ENCODE results near the gene KCND2. TPM values are rescaled to one million over a fixed set of nuclear protein-coding genes. Genes with fewer than 3 reads are reported as not detected.

KCND2 gene
- total and polyA plus RNA-seq, 2 donors from 2014 or later = 0.19 TPM; not detected in 1

- FAIRE-seq = no peak
- H3K27ac ChIP-seq (ENCODE audit: low read depth in 2 of 2, low read length in 2 of 2) = no peak overlapping the region
- intact Hi-C loops (cut with DNase I) = no loop called here
- H3K4me1 ChIP-seq (ENCODE audit: control insufficient read depth in 2 of 3, insufficient read depth in 2 of 3, low read depth in 1 of 3, low read length in 3 of 3) = no peaks in the 10 kb centered on the region
- peak in 1 of 5 donors; percentile 38 for DNase-seq
- no peak for TF ChIP-seq CTCF (IDR thresholded peaks at IDR 0.05; ENCODE audit: borderline replicate concordance, extremely low read depth, insufficient read depth)
- H3K36me3 ChIP-seq (ENCODE audit: control insufficient read depth in 2 of 3, insufficient read depth in 3 of 3, low read length in 3 of 3) = no peaks in the 10 kb centered on the region
- H3K9ac ChIP-seq (ENCODE audit: low read length in 3 of 3) = no peak overlapping the region
- H3K9me3 ChIP-seq (ENCODE audit: control insufficient read depth in 2 of 3, insufficient read depth in 1 of 3, low read length in 3 of 3) = no peaks in the 10 kb centered on the region
- H3K27me3 ChIP-seq (ENCODE audit: control insufficient read depth, insufficient read depth, low read length) = no peaks in the 10 kb centered on the region
- no peak overlapping the region for H3K4me3 ChIP-seq (ENCODE audit: low read length in 3 of 3)
Measured at GRCh38 chr7:120550494-120551048, 277.6 kb downstream of the KCND2 start.

- FAIRE-seq (no peak), DNase-seq (no peak)
- Histone ChIP-seq H3K27me3 (ENCODE audit: control insufficient read depth, insufficient read depth, low read length) (no peaks in the 10 kb centered on the region), H3K36me3 (ENCODE audit: control insufficient read depth in 2 of 3, insufficient read depth in 3 of 3, low read length in 3 of 3) (no peaks in the 10 kb centered on the region), H3K9me3 (ENCODE audit: control insufficient read depth in 2 of 3, insufficient read depth in 1 of 3, low read length in 3 of 3) (no peaks in the 10 kb centered on the region), H3K4me3 (ENCODE audit: low read length in 3 of 3) (no peak overlapping the region), H3K4me1 (ENCODE audit: control insufficient read depth in 2 of 3, insufficient read depth in 2 of 3, low read depth in 1 of 3, low read length in 3 of 3) (no peaks in the 10 kb centered on the region), H3K27ac (ENCODE audit: low read depth in 2 of 2, low read length in 2 of 2) (no peak overlapping the region), H3K9ac (ENCODE audit: low read length in 3 of 3) (no peak overlapping the region)
- no peak for TF ChIP-seq CTCF (IDR thresholded peaks at IDR 0.05; ENCODE audit: borderline replicate concordance, extremely low read depth, insufficient read depth)
- intact Hi-C loops (cut with DNase I) = no loop called here
Measured at GRCh38 chr7:120553491-120553890, 280.5 kb downstream of the KCND2 start.

- FAIRE-seq = no peak
- Histone ChIP-seq H3K4me3 (ENCODE audit: low read length in 3 of 3) (no peak overlapping the region), H3K36me3 (ENCODE audit: control insufficient read depth in 2 of 3, insufficient read depth in 3 of 3, low read length in 3 of 3) (no peaks in the 10 kb centered on the region), H3K9ac (ENCODE audit: low read length in 3 of 3) (no peak overlapping the region), H3K4me1 (ENCODE audit: control insufficient read depth in 2 of 3, insufficient read depth in 2 of 3, low read depth in 1 of 3, low read length in 3 of 3) (no peaks in the 10 kb centered on the region), H3K27ac (ENCODE audit: low read depth in 2 of 2, low read length in 2 of 2) (no peak overlapping the region), H3K27me3 (ENCODE audit: control insufficient read depth, insufficient read depth, low read length) (no peaks in the 10 kb centered on the region), H3K9me3 (ENCODE audit: control insufficient read depth in 2 of 3, insufficient read depth in 1 of 3, low read length in 3 of 3) (no peaks in the 10 kb centered on the region)
- intact Hi-C loops (cut with DNase I) = no loop called here
- peak; percentile 45 for TF ChIP-seq CTCF (IDR thresholded peaks at IDR 0.05; ENCODE audit: borderline replicate concordance, extremely low read depth, insufficient read depth)
- DNase-seq = peak in 4 of 5 donors; percentile 31 to 82 (median 56)
Measured at GRCh38 chr7:120554960-120555571, 282.1 kb downstream of the KCND2 start.
